ENCODE data around the gene SSX1. TPM values are rescaled to one million over a fixed set of nuclear protein-coding genes. Genes with fewer than 3 reads are reported as not detected.
"Not testable (repeated sequence)": the region's sequence is repeated elsewhere in the genome, so short reads cannot be mapped to it uniquely, and the experiment has no call there.

The SSX1 gene
- polyA plus RNA-seq (2011; rRNA removed): not detected in 2 replicates
- polyA minus RNA-seq (2011; rRNA and poly(A)+ RNA removed): not detected in 2 replicates

- H3K27ac ChIP-seq (ENCODE audit: low read depth, low read length); DNase-seq (ENCODE audit: low read depth, low spot score); H3K9me3 ChIP-seq (ENCODE audit: control insufficient read depth, insufficient read depth, low read length); CTCF ChIA-PET; H3K4me3 ChIP-seq (ENCODE audit: low read depth, low read length); H3K27me3 ChIP-seq (ENCODE audit: control insufficient read depth, insufficient read depth, low read length); POLR2A ChIA-PET: not testable (repeated sequence)
These were observed at the start of gene SSX1 for GRCh38 chrX:48255062-48255796. TSS of gene SSX1 (plus strand) at chrX:48255392. CDS start at chrX:48257242, 1,850 bp downstream.

GRCh38 chrX:48214341-48214740 is 40.9 kb upstream of the SSX1 start:
- H3K9me3 ChIP-seq (ENCODE audit: control insufficient read depth, insufficient read depth, low read length); CTCF ChIA-PET; DNase-seq (ENCODE audit: low read depth, low spot score): not testable (repeated sequence)

DNA sequence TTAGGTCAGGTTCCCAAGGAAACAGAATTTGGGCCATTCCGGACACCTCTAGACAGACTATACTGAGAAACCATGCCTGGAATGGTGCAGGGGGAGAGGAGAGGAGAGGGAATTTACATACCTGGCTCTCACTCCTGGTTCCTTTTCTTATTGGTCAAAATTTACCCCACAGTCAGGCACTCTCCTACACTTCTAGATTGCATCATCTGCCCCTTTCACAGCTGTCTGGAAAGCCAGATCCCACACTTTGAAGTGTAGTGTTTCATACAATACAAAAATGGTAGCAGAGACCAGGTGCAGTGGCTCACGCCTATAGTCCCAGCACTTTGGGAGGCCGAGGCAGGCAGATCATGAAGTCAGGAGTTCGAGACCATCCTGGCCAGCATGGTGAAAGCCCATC is 31.0 kb upstream of the SSX1 start:
- H3K4me3 ChIP-seq (ENCODE audit: low read depth, low read length); H3K27me3 ChIP-seq (ENCODE audit: control insufficient read depth, insufficient read depth, low read length); H3K9me3 ChIP-seq (ENCODE audit: control insufficient read depth, insufficient read depth, low read length); POLR2A ChIA-PET; DNase-seq (ENCODE audit: low read depth, low spot score); H3K27ac ChIP-seq (ENCODE audit: low read depth, low read length); CTCF ChIA-PET: not testable (repeated sequence)

More at GRCh38 chrX:48214341-48214740, 40.9 kb upstream of the SSX1 start:
- H3K4me3 ChIP-seq (ENCODE audit: low read depth, low read length); H3K27ac ChIP-seq (ENCODE audit: low read depth, low read length); H3K27me3 ChIP-seq (ENCODE audit: control insufficient read depth, insufficient read depth, low read length); POLR2A ChIA-PET: not testable (repeated sequence)

DNA sequence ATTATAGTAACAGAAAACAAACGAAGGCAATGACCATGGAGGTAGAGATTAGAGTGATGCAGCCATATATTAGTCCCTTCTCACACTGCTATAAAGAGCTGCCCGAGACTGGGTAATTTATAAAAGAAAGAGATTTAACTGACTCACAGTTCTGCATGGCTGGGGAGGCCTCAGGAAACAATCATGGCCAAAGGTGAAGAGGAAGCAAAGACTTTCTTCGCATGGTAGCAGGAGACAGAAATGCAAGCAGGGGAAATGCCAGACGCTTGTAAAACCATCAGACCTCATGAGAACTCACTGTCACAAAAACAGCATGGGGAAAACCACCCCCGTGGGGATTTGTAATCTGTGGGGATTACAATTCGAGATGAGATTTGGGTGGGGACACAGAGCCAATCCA is 2.2 kb upstream of the SSX1 start:
- CTCF ChIA-PET; DNase-seq (ENCODE audit: low read depth, low spot score); H3K4me3 ChIP-seq (ENCODE audit: low read depth, low read length); H3K27me3 ChIP-seq (ENCODE audit: control insufficient read depth, insufficient read depth, low read length); POLR2A ChIA-PET; H3K27ac ChIP-seq (ENCODE audit: low read depth, low read length); H3K9me3 ChIP-seq (ENCODE audit: control insufficient read depth, insufficient read depth, low read length): not testable (repeated sequence)

- DNase-seq (ENCODE audit: low read depth, low spot score); H3K27me3 ChIP-seq (ENCODE audit: control insufficient read depth, insufficient read depth, low read length); CTCF ChIA-PET; H3K27ac ChIP-seq (ENCODE audit: low read depth, low read length); H3K9me3 ChIP-seq (ENCODE audit: control insufficient read depth, insufficient read depth, low read length); POLR2A ChIA-PET; H3K4me3 ChIP-seq (ENCODE audit: low read depth, low read length): not testable (repeated sequence)
These were observed 19.2 kb downstream of the SSX1 start for GRCh38 chrX:48274365-48274764.

DNA sequence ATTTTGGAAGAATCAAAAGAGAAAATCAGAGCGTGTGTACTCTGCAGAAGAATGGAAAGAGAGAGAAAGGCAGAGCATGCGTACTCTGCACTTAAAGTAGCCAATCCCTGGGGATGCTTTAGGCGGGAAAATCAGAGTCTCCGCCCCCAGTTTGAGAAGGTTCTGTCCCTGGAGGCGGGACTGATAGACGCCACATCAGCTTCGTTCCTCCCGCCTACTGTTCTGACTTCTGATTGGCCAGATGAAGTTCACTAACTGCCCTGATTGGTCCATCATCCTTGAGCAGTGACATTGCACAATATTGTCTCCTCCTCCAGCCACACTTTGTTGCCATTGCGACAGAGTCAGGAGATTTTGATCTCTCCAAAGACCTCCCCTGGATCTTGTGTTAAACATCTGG is 23.8 kb downstream of the SSX1 start:
- POLR2A ChIA-PET: no interaction called here
- CTCF ChIA-PET: no interaction called here
- DNase-seq (ENCODE audit: low read depth, low spot score): no peak
- TF ChIP-seq CTCF (IDR thresholded peaks at IDR 0.05; ENCODE audit: low read depth, low read length): no peak
- H3K27ac ChIP-seq (ENCODE audit: low read depth, low read length): no peak overlapping the region
- H3K27me3 ChIP-seq (ENCODE audit: control insufficient read depth, insufficient read depth, low read length): no peaks in the 10 kb centered on the region
- H3K4me3 ChIP-seq (ENCODE audit: low read depth, low read length): no peak overlapping the region
- H3K9me3 ChIP-seq (ENCODE audit: control insufficient read depth, insufficient read depth, low read length): no peaks in the 10 kb centered on the region

- H3K27me3 ChIP-seq (ENCODE audit: control insufficient read depth, insufficient read depth, low read length); POLR2A ChIA-PET; H3K27ac ChIP-seq (ENCODE audit: low read depth, low read length); DNase-seq (ENCODE audit: low read depth, low spot score); H3K9me3 ChIP-seq (ENCODE audit: control insufficient read depth, insufficient read depth, low read length); H3K4me3 ChIP-seq (ENCODE audit: low read depth, low read length); CTCF ChIA-PET: not testable (repeated sequence)
These were observed 25.5 kb downstream of the SSX1 start for GRCh38 chrX:48280729-48281128.

GRCh38 chrX:48306175-48306574 is 51.0 kb downstream of the SSX1 start:
- TF ChIP-seq CTCF (IDR thresholded peaks at IDR 0.05; ENCODE audit: low read depth, low read length): no peak
- no peak for DNase-seq (ENCODE audit: low read depth, low spot score)
- H3K4me3 ChIP-seq (ENCODE audit: low read depth, low read length): no peak overlapping the region
- POLR2A ChIA-PET: no interaction called here
- no peak overlapping the region for H3K27ac ChIP-seq (ENCODE audit: low read depth, low read length)
- H3K9me3 ChIP-seq (ENCODE audit: control insufficient read depth, insufficient read depth, low read length): no peaks in the 10 kb centered on the region
- CTCF ChIA-PET: no interaction called here
- no peaks in the 10 kb centered on the region for H3K27me3 ChIP-seq (ENCODE audit: control insufficient read depth, insufficient read depth, low read length)

DNA sequence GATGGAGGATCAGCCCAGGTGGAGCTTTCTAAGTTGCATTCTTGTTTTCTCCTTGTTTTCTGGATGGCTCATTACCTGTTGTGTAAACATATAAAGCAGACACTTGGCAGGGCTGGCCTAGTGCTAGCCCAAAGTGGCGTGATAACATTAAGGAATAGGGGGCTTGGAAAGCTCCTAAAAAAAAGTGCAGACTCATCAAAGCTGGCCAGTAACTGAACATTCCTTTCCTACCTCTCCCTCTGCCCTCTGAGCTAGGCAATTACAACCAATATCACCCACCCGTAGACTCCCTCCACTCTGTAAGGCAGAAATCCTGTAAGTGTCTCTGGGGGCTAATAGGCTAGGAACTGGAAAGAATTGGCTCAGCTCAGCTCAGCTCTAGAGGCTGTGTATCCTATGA is 58.8 kb downstream of the SSX1 start:
- H3K9me3 ChIP-seq (ENCODE audit: control insufficient read depth, insufficient read depth, low read length); CTCF ChIA-PET; H3K27me3 ChIP-seq (ENCODE audit: control insufficient read depth, insufficient read depth, low read length); H3K4me3 ChIP-seq (ENCODE audit: low read depth, low read length); DNase-seq (ENCODE audit: low read depth, low spot score); POLR2A ChIA-PET; H3K27ac ChIP-seq (ENCODE audit: low read depth, low read length): not testable (repeated sequence)
